Thoracic aorta (tissue), 2 donors: ENCODE measurements around the gene LY86. TPM values are rescaled to one million over a fixed set of nuclear protein-coding genes. Genes with fewer than 3 reads are reported as not detected.

ENCODE experiments used
- ATAC-seq: fragments of 150-250 bp; one replicate; pipeline ENCODE4 v1.8.0; 2017; ENCODE audit warnings: low read depth; ENCODE audit not compliant: insufficient number of reproducible peaks, low FRiP score
- DNase-seq: peaks from one replicate; pipeline ENCODE4 v3.0.0-alpha.2; 2020; ENCODE audit warnings: low spot score
- H3K27ac ChIP-seq, 2 donors: fragments of 200-600 bp; sonication (generic); 1 replicate in 1 of 2; 2 replicates in 1 of 2; pipeline ENCODE4 v1.5.1; 2016; ENCODE audit warnings: mild to moderate bottlenecking in 2 of 2, moderate library complexity in 2 of 2
- H3K27me3 ChIP-seq: fragments of 200-600 bp; sonication (generic); replicated peaks from 2 replicates; pipeline ENCODE4 v1.6.0; 2016; ENCODE audit warnings: mild to moderate bottlenecking; ENCODE audit not compliant: insufficient read depth
- H3K36me3 ChIP-seq: fragments of 200-600 bp; sonication (generic); one replicate; pipeline ENCODE4 v1.5.1; 2016
- H3K4me1 ChIP-seq, 2 donors: fragments of 200-600 bp; sonication (generic); 1 replicate in 1 of 2; 2 replicates in 1 of 2; pipeline versions ENCODE4 v1.5.1 to v1.6.0; 2016; ENCODE audit warnings: low read depth in 2 of 2, mild to moderate bottlenecking in 1 of 2; ENCODE audit not compliant: control insufficient read depth in 1 of 2
- H3K4me3 ChIP-seq: fragments of 200-600 bp; sonication (generic); 2 replicates; pipeline ENCODE4 v1.5.1; 2016; ENCODE audit warnings: mild to moderate bottlenecking
- H3K9me3 ChIP-seq: fragments of 200-600 bp; sonication (generic); 2 replicates; pipeline ENCODE4 v1.5.1; 2016
- CTCF ChIP-seq: fragments of 200-600 bp; sonication (generic); IDR thresholded peaks from one replicate; pipeline ENCODE4 v1.5.1; 2019; ENCODE audit warnings: antibody characterized with exemption
- total RNA-seq, 2 donors: library from RNA; depleted of rRNA; stranded (reverse); fragments of >200 nt; gene quantifications; one replicate each; pipeline versions ENCODE4 v1.1.0 to v1.2.3, GENCODE V29; 2016

The LY86 gene
- total RNA-seq, 2 donors from 2014 or later, result 4.5 to 6.5 TPM

GRCh38 chr6:6581054-6581453 lies 7.5 kb upstream of the LY86 start:
- no peak for TF ChIP-seq CTCF
- H3K27me3 ChIP-seq, result no peaks in the 10 kb centered on the region
- H3K4me1 ChIP-seq, result no peaks in the 10 kb centered on the region
- ATAC-seq (no peak), DNase-seq (no peak)
- no peak overlapping the region for H3K27ac ChIP-seq
- peaks cover 3% of the 10 kb centered on the region for H3K9me3 ChIP-seq
- no peak overlapping the region for H3K4me3 ChIP-seq
- no peaks in the 10 kb centered on the region for H3K36me3 ChIP-seq

GRCh38 chr6:6582131-6582530 lies 6.4 kb upstream of the LY86 start:
- DNase-seq, result no peak
- TF ChIP-seq CTCF, result no peak
- H3K27me3 ChIP-seq, result no peaks in the 10 kb centered on the region
- H3K27ac ChIP-seq, result no peak overlapping the region
- H3K9me3 ChIP-seq, result no peaks in the 10 kb centered on the region
- ATAC-seq, result no peak
- H3K4me1 ChIP-seq, result no peaks in the 10 kb centered on the region
- no peaks in the 10 kb centered on the region for H3K36me3 ChIP-seq
- H3K4me3 ChIP-seq, result no peak overlapping the region

- TF ChIP-seq CTCF, result no peak
- Histone ChIP-seq H3K4me1 (no peaks in the 10 kb centered on the region), H3K9me3 (no peaks in the 10 kb centered on the region), H3K36me3 (no peaks in the 10 kb centered on the region), H3K27ac (no peak overlapping the region), H3K27me3 (no peaks in the 10 kb centered on the region), H3K4me3 (no peak overlapping the region)
- no peak for DNase-seq
- no peak for ATAC-seq
Observed at GRCh38 chr6:6583836-6584235, 4.7 kb upstream of the LY86 start.

GRCh38 chr6:6584310-6585002 lies 4.1 kb upstream of the LY86 start:
- ATAC-seq (no peak), DNase-seq (no peak)
- H3K4me3 ChIP-seq, result no peak overlapping the region
- no peaks in the 10 kb centered on the region for H3K9me3 ChIP-seq
- H3K4me1 ChIP-seq, result no peaks in the 10 kb centered on the region
- H3K36me3 ChIP-seq, result no peaks in the 10 kb centered on the region
- H3K27me3 ChIP-seq, result no peaks in the 10 kb centered on the region
- TF ChIP-seq CTCF, result no peak
- H3K27ac ChIP-seq, result no peak overlapping the region

GRCh38 chr6:6585003-6585311 lies 3.6 kb upstream of the LY86 start:
- no peaks in the 10 kb centered on the region for H3K9me3 ChIP-seq
- ATAC-seq, result no peak

More at GRCh38 chr6:6585003-6585311, 3.6 kb upstream of the LY86 start:
- no peaks in the 10 kb centered on the region for H3K36me3 ChIP-seq
- no peaks in the 10 kb centered on the region for H3K27me3 ChIP-seq
- no peak overlapping the region for H3K27ac ChIP-seq
- TF ChIP-seq CTCF, result no peak
- H3K4me1 ChIP-seq, result no peaks in the 10 kb centered on the region
- no peak overlapping the region for H3K4me3 ChIP-seq
- no peak for DNase-seq
